SHP77 (cell line): ENCODE data around the gene CDNF.
"Not testable (repeated sequence)": the region's sequence is repeated elsewhere in the genome, so short reads cannot be mapped to it uniquely, and the experiment has no call there.

Experiments used
- DNase-seq, 2 experiments: peaks; one replicate each; lab custom pipeline; 2025; lab: John Stamatoyannopoulos, UW

Gene CDNF

GRCh38 chr10:14838582-14839304, 906 bp upstream of the CDNF start:
- DNase-seq, result peak in 1 of 2 experiments; percentile 8

DNA sequence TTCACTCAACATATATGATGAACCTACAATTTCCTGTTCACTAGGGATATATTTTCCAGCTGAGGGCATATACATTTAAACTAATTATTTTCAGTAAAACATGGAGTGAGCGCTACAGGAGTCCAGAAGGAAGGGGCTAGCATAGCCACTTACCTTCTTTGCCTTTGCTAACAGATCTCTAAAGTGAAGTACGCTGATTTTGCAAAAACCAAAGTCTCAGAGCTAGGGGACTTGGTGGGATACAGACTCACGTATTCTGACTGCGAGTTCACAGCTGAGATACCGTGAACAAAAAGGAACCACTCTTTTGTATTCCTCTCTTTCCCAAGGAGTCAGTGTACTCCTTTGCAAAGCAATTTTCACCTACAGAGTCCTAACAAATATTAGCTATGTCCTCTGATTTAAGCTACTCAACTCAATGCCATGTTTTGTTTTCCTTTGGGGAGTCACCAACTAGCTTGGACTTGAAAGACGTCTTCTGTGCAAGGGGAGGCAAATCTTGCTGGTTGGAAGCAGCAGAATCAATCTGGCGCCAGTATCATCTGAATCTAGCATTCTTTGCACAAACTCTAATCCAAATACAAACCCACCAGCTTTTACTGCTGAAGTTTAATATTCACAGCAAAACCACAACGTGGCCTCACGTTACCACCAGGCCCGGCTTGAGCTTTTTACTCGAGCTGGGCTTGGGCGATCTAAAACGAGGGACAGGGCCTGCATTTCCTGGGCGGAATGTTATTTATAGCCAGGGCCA, 657 bp downstream of the CDNF start:
- DNase-seq, result no peak

DNA sequence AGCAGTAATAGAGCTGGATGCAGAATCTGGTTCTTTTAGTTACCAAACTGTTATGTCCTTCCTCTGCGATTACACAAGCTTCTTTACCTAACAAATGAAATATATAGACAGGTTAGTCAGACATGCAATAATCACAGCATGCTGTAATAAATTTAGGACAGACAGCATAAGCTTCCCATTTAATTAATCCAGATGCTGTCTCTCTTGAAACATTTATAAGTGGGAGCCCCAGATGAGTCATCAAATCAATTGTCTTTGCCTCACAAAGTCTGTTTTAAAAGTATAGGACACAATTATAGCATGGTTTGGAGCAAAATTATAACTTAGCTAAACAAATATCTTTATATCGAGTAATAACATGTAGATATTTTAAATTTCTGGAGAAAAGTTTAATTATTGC, 1.6 kb downstream of the CDNF start:
- DNase-seq, result no peak

DNA sequence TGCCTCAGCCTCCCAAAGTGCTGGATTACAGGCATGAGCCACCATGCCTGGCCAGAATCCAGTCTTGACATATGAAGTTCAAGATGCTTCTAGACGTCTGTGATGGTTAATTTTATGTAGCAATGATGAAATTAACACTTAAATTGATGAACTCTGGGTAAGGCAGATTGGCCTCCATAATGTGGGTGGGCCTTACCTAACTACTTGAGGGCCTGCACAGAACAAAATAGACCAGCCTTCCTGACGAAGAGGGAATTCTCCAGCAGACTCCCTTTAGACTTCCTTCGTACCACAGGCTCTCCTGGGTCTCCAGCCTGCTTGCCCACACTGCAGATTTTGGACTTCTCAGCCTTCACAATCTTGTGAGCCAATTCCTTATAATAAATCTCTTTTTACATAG, 4.7 kb downstream of the CDNF start:
- no peak for DNase-seq

GRCh38 chr10:14826076-14826829, 11.6 kb downstream of the CDNF start:
- no peak for DNase-seq

- no peak for DNase-seq
These were observed 13.9 kb downstream of the CDNF start for GRCh38 chr10:14823966-14824365.

DNA sequence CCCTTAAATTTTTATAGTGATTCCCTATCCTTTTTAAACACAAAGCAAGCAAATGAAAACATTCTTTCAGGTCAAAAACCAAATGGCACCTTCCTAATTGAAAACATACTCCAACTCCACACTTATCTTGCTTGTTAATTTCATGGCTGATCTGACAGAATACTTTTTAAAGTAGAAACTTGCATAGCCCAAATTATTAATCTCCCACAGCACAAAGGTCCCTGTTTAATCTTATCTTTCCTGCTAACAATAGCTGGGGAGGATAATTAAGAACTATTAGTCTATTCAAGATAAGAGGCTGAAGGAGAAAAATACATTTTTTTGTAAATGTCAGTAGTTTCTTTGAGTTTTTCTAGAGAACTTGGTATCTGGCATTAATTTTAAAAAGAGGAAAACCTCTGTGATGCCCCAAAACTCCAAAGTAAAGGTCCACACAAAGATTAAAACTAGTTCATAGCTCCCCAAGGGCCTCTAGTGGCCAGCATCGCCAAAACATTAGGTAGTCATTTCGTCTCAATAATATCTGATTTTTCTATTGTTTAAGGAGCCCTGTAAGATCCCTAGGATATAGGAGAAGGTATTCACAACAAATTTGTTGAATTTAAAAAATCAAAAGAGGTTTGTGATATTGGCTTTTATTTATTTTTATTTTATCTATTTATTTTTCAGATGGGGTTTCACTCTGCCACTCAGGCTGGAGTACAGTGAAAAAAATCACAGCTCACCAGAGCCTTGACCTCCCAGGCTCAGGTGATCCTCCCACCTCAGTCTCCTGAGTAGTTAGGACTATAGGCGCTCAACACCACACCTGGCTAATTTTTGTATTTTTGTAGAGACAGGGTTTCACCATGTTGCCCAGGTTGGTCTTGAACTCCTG, 14.7 kb downstream of the CDNF start:
- DNase-seq, result peak in 1 of 2 experiments; percentile 5

- no peak for DNase-seq
These were observed 16.0 kb downstream of the CDNF start for GRCh38 chr10:14821635-14822375.

- DNase-seq, result no peak
These were observed 17.1 kb downstream of the CDNF start for GRCh38 chr10:14820775-14821154.

- no peak for DNase-seq
These were observed 17.6 kb downstream of the CDNF start for GRCh38 chr10:14820010-14820774.

- DNase-seq, result not testable (repeated sequence)
These were observed 21.1 kb downstream of the CDNF start for GRCh38 chr10:14816717-14817116.

- DNase-seq, result no peak
These were observed 22.2 kb downstream of the CDNF start for GRCh38 chr10:14815681-14816080.

DNA sequence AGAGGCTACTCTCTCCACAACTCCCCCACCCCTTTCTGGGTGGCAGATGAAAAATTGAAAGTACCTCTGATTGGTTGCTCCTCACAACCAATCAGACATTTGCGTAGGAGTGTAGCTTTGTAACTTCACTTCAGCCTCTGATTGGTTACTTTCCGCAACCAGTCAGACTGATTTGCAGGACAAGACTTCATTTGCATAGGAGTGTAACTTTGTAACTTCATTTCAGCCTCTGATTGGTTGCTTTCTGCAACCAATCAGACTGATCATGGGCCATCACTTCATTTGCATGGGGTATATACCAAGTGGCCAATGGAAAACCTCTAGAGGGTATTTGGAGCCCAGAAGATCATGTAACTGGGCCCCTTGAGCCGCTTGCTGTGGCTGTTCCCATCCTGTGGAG, 25.6 kb downstream of the CDNF start:
- no peak for DNase-seq

DNA sequence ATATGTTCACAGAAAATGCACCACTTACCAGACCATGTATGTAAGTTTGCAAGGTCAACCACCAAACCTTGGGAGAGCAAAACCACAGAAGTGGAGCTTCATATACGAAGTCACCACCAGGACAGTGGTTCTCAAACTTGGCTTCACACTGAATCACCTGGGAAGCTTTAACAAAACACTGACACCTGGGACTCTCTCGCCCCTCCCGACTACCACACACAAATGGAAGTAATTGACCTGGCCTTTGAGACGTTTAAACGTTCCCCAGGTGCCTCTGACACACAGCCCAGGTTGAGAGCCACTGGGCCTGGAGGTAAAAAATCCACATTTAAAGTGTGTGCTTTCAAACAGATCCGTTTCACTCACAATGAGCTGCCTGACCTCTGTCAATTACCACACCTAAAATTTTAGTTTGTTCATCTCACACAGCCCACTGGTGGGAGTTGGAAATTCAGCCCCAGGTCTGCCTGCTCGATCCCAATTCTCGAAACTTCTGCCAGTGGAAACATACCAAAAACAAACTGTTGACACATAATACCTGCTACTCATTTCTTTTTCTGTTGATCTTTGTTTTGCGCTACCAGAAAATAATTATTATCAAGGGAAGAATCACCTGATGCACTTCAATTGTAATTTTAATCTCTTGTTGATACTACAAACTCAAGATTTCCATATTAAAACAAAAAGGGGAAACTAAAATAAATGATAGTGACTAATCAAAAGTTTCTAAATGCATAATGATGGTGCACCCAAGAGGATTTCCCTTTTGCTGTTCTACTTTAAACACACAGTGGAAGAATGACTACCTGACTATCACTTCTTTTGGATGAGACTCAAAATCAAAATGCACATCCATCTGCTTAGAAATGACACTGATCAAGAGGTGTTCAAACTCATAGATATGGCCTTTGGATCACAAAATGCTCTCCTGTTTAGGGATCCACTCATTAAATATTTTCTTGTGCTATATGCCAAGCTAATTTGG, 26.6 kb downstream of the CDNF start:
- no peak for DNase-seq

GRCh38 chr10:14806318-14806717, 31.5 kb downstream of the CDNF start:
- no peak for DNase-seq

DNA sequence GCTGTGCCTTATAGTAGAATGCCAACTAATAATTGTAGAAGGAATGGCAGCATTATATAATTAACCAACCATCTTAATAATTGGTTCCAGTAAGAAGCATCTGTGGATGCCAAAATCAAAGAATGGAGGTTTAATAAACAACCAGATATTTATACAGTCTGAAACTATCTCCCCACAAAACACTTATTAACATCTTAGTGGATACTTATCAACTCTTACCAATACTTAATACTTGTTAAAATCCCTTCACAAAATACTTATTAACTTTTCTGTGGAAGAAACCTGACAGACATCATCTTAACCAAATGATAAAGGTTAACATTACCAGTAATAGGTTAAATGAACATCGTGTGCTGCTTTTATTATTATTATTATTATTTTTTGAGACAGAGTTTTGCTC, 34.0 kb downstream of the CDNF start:
- no peak for DNase-seq

DNA sequence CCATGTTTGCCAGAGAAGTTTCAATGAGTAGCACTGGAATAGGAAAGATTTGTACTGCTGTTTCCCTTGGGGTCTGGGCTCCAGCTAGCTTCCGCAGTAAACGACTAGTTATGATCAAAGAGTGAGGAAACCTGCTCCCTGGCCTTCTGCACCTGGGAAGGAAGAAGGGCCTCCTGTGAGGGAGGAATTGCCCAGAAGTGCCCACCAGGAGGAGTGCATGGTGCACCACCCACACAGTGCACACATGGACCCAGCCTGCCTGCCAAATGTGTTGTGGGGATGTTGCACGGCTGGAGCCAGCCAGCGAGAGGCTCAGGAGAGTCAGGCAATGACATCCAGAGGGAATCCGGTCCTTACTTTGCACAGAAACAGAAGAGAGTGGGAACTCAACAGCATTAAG, 36.1 kb downstream of the CDNF start:
- no peak for DNase-seq

- no peak for DNase-seq
These were observed 37.4 kb downstream of the CDNF start for GRCh38 chr10:14800397-14800796.

- no peak for DNase-seq
These were observed 39.2 kb downstream of the CDNF start for GRCh38 chr10:14798636-14799035.
